OCI-LY1 (cell line): ENCODE results near the gene C3orf70.

ENCODE experiments used
- EZH2 ChIP-seq: fragments of 200-600 bp; sonication (generic), shearing (Covaris generic); IDR thresholded peaks from 2 replicates; pipeline ENCODE4 v1.8.0; 2017; ENCODE audit warnings: borderline replicate concordance, mixed run types, mild to moderate bottlenecking, antibody characterized with exemption, low read length, moderate library complexity, mixed read lengths
- TF ChIP-seq, protein P1 (sequence below): fragments of 200-600 bp; sonication (generic), shearing (Covaris generic); IDR thresholded peaks from 2 replicates; pipeline ENCODE4 v1.5.1; 2017; ENCODE audit warnings: mild to moderate bottlenecking, antibody characterized with exemption, low read length, moderate library complexity, mixed read lengths

DNA sequence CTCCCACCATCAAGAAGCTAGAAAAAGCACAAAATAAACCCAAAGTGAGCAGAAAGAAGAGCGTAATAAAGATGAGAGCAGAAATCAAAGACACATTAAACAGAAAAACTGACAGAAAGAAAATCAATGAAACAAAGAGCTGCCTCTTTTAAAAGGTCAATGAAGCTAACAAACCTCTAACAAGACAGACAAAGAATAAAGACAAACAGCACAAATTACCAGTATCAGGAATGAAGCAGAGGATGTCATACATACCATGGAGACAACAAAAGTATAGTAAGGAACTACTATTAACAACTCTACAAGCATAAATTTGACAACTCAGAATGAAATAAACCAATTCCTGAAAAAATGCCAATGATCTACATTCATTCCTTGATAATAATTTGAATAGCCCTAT, 15.0 kb downstream of the C3orf70 start:
- no peak for TF ChIP-seq EZH2
- TF ChIP-seq, protein P1, sequence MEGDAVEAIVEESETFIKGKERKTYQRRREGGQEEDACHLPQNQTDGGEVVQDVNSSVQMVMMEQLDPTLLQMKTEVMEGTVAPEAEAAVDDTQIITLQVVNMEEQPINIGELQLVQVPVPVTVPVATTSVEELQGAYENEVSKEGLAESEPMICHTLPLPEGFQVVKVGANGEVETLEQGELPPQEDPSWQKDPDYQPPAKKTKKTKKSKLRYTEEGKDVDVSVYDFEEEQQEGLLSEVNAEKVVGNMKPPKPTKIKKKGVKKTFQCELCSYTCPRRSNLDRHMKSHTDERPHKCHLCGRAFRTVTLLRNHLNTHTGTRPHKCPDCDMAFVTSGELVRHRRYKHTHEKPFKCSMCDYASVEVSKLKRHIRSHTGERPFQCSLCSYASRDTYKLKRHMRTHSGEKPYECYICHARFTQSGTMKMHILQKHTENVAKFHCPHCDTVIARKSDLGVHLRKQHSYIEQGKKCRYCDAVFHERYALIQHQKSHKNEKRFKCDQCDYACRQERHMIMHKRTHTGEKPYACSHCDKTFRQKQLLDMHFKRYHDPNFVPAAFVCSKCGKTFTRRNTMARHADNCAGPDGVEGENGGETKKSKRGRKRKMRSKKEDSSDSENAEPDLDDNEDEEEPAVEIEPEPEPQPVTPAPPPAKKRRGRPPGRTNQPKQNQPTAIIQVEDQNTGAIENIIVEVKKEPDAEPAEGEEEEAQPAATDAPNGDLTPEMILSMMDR, result no peak
